SK-N-SH treated with all-trans-retinoic acid at 6 μM for 48 hours (cell line): Measurements from ENCODE around the gene LPP.

Source experiments
- ATAC-seq: fragments of 200-7000 bp; cut with Tn5 transposase; 3 replicates; pipeline ENCODE4 v1.9.1; 2020; ENCODE audit warnings: mild to moderate bottlenecking, moderate library complexity
- ARNTL ChIP-seq: fragments of 450-650 bp; formaldehyde crosslinking; IDR thresholded peaks from 2 replicates; pipeline ENCODE4 v1.5.0; 2020; ENCODE audit warnings: low read depth, mild to moderate bottlenecking, moderate library complexity, borderline replicate concordance
- BACH2 ChIP-seq: fragments of 250-450 bp; sonication (Bioruptor Pico); IDR thresholded peaks from 2 replicates; pipeline ENCODE4 v1.9.0; 2021; ENCODE audit warnings: mild to moderate bottlenecking, borderline replicate concordance
- CSDC2 ChIP-seq: fragments of 250-450 bp; sonication (Bioruptor Pico); IDR thresholded peaks from 2 replicates; pipeline ENCODE4 v1.5.0; 2020; ENCODE audit warnings: mild to moderate bottlenecking, moderate library complexity
- ESRRG ChIP-seq: fragments of 250-450 bp; sonication (Bioruptor Pico); IDR thresholded peaks from 2 replicates; pipeline ENCODE4 v1.6.1; 2021; ENCODE audit warnings: mild to moderate bottlenecking
- GLIS3 ChIP-seq: fragments of 250-450 bp; sonication (Bioruptor Pico); IDR thresholded peaks from 2 replicates; pipeline ENCODE4 v1.5.0; 2020; ENCODE audit warnings: mild to moderate bottlenecking, moderate library complexity
- ISL1 ChIP-seq: fragments of 250-450 bp; sonication (Bioruptor Pico); IDR thresholded peaks from 2 replicates; pipeline ENCODE4 v2.1.2; 2022; ENCODE audit warnings: mild to moderate bottlenecking, moderate library complexity
- PPARA ChIP-seq: fragments of 250-450 bp; sonication (Bioruptor Pico); IDR thresholded peaks from 2 replicates; pipeline ENCODE4 v1.5.0; 2020; ENCODE audit warnings: mild to moderate bottlenecking, borderline replicate concordance
- RARB ChIP-seq: fragments of 250-450 bp; sonication (Bioruptor Pico); IDR thresholded peaks from 2 replicates; pipeline ENCODE4 v1.8.0; 2021; ENCODE audit warnings: mild to moderate bottlenecking, moderate library complexity
- SNAI2 ChIP-seq: fragments of 250-450 bp; sonication (Bioruptor Pico); IDR thresholded peaks from 2 replicates; pipeline ENCODE4 v1.5.0; 2020; ENCODE audit warnings: mild to moderate bottlenecking, moderate library complexity
- TCF4 ChIP-seq: fragments of 250-450 bp; sonication (Bioruptor Pico); IDR thresholded peaks from 2 replicates; pipeline ENCODE4 v1.8.0; 2021; ENCODE audit warnings: mild to moderate bottlenecking, moderate library complexity, borderline replicate concordance
- TOX ChIP-seq: fragments of 250-450 bp; sonication (Bioruptor Pico); IDR thresholded peaks from 2 replicates; pipeline ENCODE4 v1.8.0; 2021; ENCODE audit warnings: mild to moderate bottlenecking, moderate library complexity, borderline replicate concordance
- ZC3H10 ChIP-seq: fragments of 250-450 bp; sonication (Bioruptor Pico); IDR thresholded peaks from 2 replicates; pipeline ENCODE4 v1.5.1; 2021; ENCODE audit warnings: mild to moderate bottlenecking, moderate library complexity
- ZFP3 ChIP-seq: fragments of 250-450 bp; sonication (Bioruptor Pico); IDR thresholded peaks from 2 replicates; pipeline ENCODE4 v1.5.0; 2020; ENCODE audit warnings: mild to moderate bottlenecking, moderate library complexity
- ZFP30 ChIP-seq: fragments of 450-650 bp; formaldehyde crosslinking; IDR thresholded peaks from 2 replicates; pipeline ENCODE4 v1.5.0; 2022; ENCODE audit warnings: mild to moderate bottlenecking, moderate library complexity
- ZNF565 ChIP-seq: fragments of 450-650 bp; formaldehyde crosslinking; conservative IDR thresholded peaks from 2 replicates; pipeline ENCODE4 v1.5.0; 2020; ENCODE audit warnings: low read depth, mild to moderate bottlenecking, moderate library complexity
- ZNF70 ChIP-seq: fragments of 450-650 bp; formaldehyde crosslinking; IDR thresholded peaks from 2 replicates; pipeline ENCODE4 v1.5.0; 2020; ENCODE audit warnings: mild to moderate bottlenecking, moderate library complexity
- ZNF8 ChIP-seq: fragments of 450-650 bp; formaldehyde crosslinking; IDR thresholded peaks from 2 replicates; pipeline ENCODE4 v1.5.0; 2020; ENCODE audit warnings: mild to moderate bottlenecking, moderate library complexity
- TF ChIP-seq, protein P1 (sequence below): fragments of 250-450 bp; sonication (Bioruptor Pico); IDR thresholded peaks from 2 replicates; pipeline ENCODE4 v1.5.0; 2020; ENCODE audit warnings: mild to moderate bottlenecking, moderate library complexity
- TF ChIP-seq, protein P2 (sequence below): fragments of 250-450 bp; sonication (Bioruptor Pico); IDR thresholded peaks from 2 replicates; pipeline ENCODE4 v1.8.0; 2021; ENCODE audit warnings: low read depth, mild to moderate bottlenecking, moderate library complexity, borderline replicate concordance
- TF ChIP-seq, protein P3 (sequence below): fragments of 250-450 bp; sonication (Bioruptor Pico); IDR thresholded peaks from 2 replicates; pipeline ENCODE4 v1.5.1; 2020; ENCODE audit warnings: low read depth, mild to moderate bottlenecking, moderate library complexity
- TF ChIP-seq, protein P4 (sequence below): fragments of 250-450 bp; sonication (Bioruptor Pico); IDR thresholded peaks from 2 replicates; pipeline ENCODE4 v1.5.1; 2021; ENCODE audit warnings: mild to moderate bottlenecking, moderate library complexity
- TF ChIP-seq, protein P5 (sequence below): fragments of 250-450 bp; sonication (Bioruptor Pico); IDR thresholded peaks from 2 replicates; pipeline ENCODE4 v1.8.0; 2020; ENCODE audit warnings: mild to moderate bottlenecking, moderate library complexity, borderline replicate concordance

Gene LPP

DNA sequence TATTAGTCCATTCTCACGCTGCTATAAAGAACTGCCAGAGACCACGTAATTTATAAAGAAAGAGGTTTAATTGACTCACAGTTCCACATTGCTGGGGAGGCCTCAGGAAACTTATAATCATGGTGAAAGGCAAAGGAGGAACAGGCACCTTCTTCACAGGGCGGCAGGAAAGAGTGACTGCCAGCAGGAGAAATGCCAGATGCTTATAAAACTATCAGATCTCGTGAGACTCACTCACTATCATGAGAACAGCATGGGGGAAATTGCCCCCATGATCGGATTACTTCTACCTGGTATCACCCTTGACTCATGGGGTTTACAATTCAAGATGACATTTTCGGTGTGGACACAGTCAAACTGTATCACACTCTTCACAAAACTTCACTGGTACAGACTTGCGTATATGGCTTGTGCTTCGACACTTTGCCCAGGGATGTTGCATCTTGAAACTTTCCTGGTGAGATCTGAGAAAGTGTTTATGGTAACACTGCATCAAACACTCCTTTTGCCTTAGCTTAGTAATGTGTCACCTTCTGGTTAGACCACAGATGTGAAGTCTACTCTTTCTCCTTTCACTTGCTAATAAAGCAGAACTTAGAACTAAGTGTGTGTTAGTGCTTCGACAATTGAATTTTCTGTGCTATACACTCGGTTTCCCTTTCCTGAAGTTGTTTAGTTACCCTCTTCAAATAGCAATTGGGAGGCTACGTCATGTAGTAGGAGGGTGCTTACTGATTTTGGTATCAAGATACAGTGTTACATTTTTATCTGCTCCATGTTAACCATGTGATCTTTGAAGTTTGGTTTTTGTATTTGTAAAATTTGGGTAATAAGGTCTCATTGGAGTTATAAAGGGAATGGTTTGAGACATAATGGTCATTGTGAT lies 185.7 kb downstream of the LPP start:
- TF ChIP-seq, protein P1, sequence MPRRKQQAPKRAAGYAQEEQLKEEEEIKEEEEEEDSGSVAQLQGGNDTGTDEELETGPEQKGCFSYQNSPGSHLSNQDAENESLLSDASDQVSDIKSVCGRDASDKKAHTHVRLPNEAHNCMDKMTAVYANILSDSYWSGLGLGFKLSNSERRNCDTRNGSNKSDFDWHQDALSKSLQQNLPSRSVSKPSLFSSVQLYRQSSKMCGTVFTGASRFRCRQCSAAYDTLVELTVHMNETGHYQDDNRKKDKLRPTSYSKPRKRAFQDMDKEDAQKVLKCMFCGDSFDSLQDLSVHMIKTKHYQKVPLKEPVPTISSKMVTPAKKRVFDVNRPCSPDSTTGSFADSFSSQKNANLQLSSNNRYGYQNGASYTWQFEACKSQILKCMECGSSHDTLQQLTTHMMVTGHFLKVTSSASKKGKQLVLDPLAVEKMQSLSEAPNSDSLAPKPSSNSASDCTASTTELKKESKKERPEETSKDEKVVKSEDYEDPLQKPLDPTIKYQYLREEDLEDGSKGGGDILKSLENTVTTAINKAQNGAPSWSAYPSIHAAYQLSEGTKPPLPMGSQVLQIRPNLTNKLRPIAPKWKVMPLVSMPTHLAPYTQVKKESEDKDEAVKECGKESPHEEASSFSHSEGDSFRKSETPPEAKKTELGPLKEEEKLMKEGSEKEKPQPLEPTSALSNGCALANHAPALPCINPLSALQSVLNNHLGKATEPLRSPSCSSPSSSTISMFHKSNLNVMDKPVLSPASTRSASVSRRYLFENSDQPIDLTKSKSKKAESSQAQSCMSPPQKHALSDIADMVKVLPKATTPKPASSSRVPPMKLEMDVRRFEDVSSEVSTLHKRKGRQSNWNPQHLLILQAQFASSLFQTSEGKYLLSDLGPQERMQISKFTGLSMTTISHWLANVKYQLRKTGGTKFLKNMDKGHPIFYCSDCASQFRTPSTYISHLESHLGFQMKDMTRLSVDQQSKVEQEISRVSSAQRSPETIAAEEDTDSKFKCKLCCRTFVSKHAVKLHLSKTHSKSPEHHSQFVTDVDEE (CRISPR knock-in tag): no peak
- no peak for TF ChIP-seq ZFP30 (CRISPR knock-in tag)
- no peak for TF ChIP-seq TCF4 (CRISPR knock-in tag)
- no peak for TF ChIP-seq TOX (CRISPR knock-in tag)
- TF ChIP-seq BACH2 (CRISPR knock-in tag): no peak
- no peak for TF ChIP-seq SNAI2
- no peak for TF ChIP-seq CSDC2
- no peak for TF ChIP-seq PPARA (CRISPR knock-in tag)
- no peak for TF ChIP-seq ARNTL (CRISPR knock-in tag)
- no peak for TF ChIP-seq ZNF565 (CRISPR knock-in tag)
- no peak for TF ChIP-seq ZNF70 (CRISPR knock-in tag)
- TF ChIP-seq ZNF8: no peak
- TF ChIP-seq ZC3H10 (CRISPR knock-in tag): no peak
- TF ChIP-seq ESRRG: no peak
- TF ChIP-seq GLIS3 (CRISPR knock-in tag): no peak
- TF ChIP-seq, protein P2, sequence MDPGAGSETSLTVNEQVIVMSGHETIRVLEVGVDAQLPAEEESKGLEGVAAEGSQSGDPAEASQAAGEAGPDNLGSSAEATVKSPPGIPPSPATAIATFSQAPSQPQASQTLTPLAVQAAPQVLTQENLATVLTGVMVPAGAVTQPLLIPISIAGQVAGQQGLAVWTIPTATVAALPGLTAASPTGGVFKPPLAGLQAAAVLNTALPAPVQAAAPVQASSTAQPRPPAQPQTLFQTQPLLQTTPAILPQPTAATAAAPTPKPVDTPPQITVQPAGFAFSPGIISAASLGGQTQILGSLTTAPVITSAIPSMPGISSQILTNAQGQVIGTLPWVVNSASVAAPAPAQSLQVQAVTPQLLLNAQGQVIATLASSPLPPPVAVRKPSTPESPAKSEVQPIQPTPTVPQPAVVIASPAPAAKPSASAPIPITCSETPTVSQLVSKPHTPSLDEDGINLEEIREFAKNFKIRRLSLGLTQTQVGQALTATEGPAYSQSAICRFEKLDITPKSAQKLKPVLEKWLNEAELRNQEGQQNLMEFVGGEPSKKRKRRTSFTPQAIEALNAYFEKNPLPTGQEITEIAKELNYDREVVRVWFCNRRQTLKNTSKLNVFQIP (CRISPR knock-in tag): no peak
- TF ChIP-seq, protein P3, sequence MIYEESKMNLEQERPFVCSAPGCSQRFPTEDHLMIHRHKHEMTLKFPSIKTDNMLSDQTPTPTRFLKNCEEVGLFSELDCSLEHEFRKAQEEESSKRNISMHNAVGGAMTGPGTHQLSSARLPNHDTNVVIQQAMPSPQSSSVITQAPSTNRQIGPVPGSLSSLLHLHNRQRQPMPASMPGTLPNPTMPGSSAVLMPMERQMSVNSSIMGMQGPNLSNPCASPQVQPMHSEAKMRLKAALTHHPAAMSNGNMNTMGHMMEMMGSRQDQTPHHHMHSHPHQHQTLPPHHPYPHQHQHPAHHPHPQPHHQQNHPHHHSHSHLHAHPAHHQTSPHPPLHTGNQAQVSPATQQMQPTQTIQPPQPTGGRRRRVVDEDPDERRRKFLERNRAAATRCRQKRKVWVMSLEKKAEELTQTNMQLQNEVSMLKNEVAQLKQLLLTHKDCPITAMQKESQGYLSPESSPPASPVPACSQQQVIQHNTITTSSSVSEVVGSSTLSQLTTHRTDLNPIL (CRISPR knock-in tag): no peak
- TF ChIP-seq, protein P4, sequence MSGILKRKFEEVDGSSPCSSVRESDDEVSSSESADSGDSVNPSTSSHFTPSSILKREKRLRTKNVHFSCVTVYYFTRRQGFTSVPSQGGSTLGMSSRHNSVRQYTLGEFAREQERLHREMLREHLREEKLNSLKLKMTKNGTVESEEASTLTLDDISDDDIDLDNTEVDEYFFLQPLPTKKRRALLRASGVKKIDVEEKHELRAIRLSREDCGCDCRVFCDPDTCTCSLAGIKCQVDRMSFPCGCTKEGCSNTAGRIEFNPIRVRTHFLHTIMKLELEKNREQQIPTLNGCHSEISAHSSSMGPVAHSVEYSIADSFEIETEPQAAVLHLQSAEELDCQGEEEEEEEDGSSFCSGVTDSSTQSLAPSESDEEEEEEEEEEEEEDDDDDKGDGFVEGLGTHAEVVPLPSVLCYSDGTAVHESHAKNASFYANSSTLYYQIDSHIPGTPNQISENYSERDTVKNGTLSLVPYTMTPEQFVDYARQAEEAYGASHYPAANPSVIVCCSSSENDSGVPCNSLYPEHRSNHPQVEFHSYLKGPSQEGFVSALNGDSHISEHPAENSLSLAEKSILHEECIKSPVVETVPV (CRISPR knock-in tag): no peak
- TF ChIP-seq RARB: no peak
- no peak for TF ChIP-seq ZFP3 (CRISPR knock-in tag)
- ATAC-seq: no peak

DNA sequence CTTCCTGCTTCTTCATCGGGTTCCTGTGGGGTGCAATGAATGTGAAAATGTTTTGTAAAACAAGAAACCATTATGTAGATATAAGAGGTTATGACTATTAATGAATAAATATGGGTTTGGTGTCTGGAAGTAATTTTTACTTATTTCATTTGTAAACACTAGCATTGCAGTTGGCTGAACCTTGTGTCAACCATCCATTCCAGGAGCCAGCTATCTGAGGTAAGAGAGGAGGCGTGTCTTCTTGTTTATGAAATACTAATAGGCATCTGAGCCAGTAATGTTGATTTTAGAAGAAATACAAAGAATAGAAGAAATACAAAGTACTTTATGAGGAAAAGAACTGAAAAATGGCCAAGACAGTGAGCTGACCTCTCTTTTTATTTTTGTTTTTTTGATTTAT lies 187.5 kb downstream of the LPP start:
- TF ChIP-seq CSDC2 (no peak), ZNF8 (no peak), ZNF565 (CRISPR knock-in tag) (no peak), BACH2 (CRISPR knock-in tag) (no peak), ISL1 (CRISPR knock-in tag) (no peak), ZFP30 (CRISPR knock-in tag) (no peak), ZFP3 (CRISPR knock-in tag) (no peak), TCF4 (CRISPR knock-in tag) (no peak)
- TF ChIP-seq, protein P1 (CRISPR knock-in tag): no peak
- TF ChIP-seq, protein P3 (CRISPR knock-in tag): no peak
- TF ChIP-seq, protein P5, sequence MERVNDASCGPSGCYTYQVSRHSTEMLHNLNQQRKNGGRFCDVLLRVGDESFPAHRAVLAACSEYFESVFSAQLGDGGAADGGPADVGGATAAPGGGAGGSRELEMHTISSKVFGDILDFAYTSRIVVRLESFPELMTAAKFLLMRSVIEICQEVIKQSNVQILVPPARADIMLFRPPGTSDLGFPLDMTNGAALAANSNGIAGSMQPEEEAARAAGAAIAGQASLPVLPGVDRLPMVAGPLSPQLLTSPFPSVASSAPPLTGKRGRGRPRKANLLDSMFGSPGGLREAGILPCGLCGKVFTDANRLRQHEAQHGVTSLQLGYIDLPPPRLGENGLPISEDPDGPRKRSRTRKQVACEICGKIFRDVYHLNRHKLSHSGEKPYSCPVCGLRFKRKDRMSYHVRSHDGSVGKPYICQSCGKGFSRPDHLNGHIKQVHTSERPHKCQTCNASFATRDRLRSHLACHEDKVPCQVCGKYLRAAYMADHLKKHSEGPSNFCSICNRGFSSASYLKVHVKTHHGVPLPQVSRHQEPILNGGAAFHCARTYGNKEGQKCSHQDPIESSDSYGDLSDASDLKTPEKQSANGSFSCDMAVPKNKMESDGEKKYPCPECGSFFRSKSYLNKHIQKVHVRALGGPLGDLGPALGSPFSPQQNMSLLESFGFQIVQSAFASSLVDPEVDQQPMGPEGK (CRISPR knock-in tag): no peak
- TF ChIP-seq, protein P2 (CRISPR knock-in tag): no peak
- TF ChIP-seq, all 23 proteins: peak for 0
- ATAC-seq: no peak
